ENCODE results near the gene GJA5.

DNA sequence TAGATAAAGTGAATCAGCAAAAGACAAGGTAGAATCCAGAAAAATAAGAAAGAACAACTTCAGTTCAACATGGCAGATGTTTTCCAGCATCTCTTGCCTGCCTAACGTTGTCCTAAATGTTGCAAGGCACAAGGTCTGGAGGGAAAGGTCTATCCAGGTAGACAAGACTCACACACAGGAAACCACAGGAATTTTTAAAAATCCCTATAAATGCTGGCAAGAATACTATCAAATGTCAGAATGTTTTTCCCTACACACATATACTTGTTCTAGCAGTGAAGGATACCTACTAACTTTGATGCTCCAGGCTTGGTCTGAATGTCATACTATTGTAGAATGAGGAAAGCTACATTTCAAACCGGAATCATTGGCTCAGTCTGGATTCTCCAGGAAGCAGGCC is 10.6 kb downstream of the GJA5 start:
- TF ChIP-seq EP300 (IDR thresholded peaks at IDR 0.05; ENCODE audit: borderline replicate concordance) (no peak), RAD21 (IDR thresholded peaks at IDR 0.05; ENCODE audit: low read depth) (no peak)
- TF ChIP-seq, protein P1, sequence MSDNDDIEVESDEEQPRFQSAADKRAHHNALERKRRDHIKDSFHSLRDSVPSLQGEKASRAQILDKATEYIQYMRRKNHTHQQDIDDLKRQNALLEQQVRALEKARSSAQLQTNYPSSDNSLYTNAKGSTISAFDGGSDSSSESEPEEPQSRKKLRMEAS (IDR thresholded peaks at IDR 0.05) = no peak

Data from Ishikawa (cell line).